Stomach (tissue), 19 donors: ENCODE data around the gene SGO1. TPM values are rescaled to one million over a fixed set of nuclear protein-coding genes. Genes with fewer than 3 reads are reported as not detected.

ENCODE experiments used
- DNase-seq, 2 donors: peaks; one replicate each; pipeline versions ENCODE4 v3.0.0 to v3.0.0-alpha.2; 2013 to 2019
- H3K27ac ChIP-seq, 5 donors: fragments of 200-600 bp in 4 of 5; sonication (generic) in 4 of 5; one replicate each; pipeline ENCODE4 v1.5.1; 2013 to 2019; ENCODE audit warnings: mild to moderate bottlenecking in 1 of 5, moderate library complexity in 1 of 5
- H3K27me3 ChIP-seq, 3 donors: fragments of 200-600 bp; sonication (generic); one replicate each; pipeline ENCODE4 v1.5.1; 2017 to 2019; ENCODE audit warnings: mixed run types in 1 of 3
- H3K36me3 ChIP-seq, 4 donors: fragments of 200-600 bp; sonication (generic); 1 replicate in 3 of 4; 2 replicates in 1 of 4; pipeline ENCODE4 v1.5.1; 2016 to 2019
- H3K4me1 ChIP-seq, 4 donors: fragments of 200-600 bp; sonication (generic); one replicate each; pipeline ENCODE4 v1.5.1; 2016 to 2019
- H3K4me3 ChIP-seq, 4 donors: fragments of 200-600 bp; sonication (generic) in 3 of 4; one replicate each; pipeline ENCODE4 v1.5.1; 2016 to 2019; ENCODE audit warnings: mild to moderate bottlenecking in 1 of 4
- H3K9me3 ChIP-seq, 4 donors: fragments of 200-600 bp; sonication (generic); one replicate each; pipeline ENCODE4 v1.5.1; 2016 to 2019
- EP300 ChIP-seq: sonication (generic); formaldehyde crosslinking; IDR thresholded peaks from one replicate; pipeline ENCODE4 v1.6.1; 2017; ENCODE audit warnings: antibody characterized with exemption
- POLR2A ChIP-seq, 4 donors: fragments of 450-650 bp; IDR thresholded peaks; one replicate each; pipeline ENCODE4 v1.6.1; 2016; ENCODE audit warnings: antibody characterized with exemption in 4 of 4, control low read depth in 2 of 4, mild to moderate bottlenecking in 1 of 4, moderate library complexity in 1 of 4
- POLR2AphosphoS5 ChIP-seq, 3 donors: sonication (generic); formaldehyde crosslinking; IDR thresholded peaks; one replicate each; pipeline ENCODE4 v1.6.1; 2016; ENCODE audit warnings: antibody characterized with exemption in 3 of 3
- WGBS, 5 donors: extraction: QIAGEN DNeasy Blood & Tissue Kit in 3 of 5; methylation state at CpG; one replicate each; pipeline versions ENCODE4 v1.1.5 to v1.1.7; 2013 to 2018; 5-methylcytosine and 5-hydroxymethylcytosine counted together
- intact Hi-C: fragments of 100-400 bp; cut with DNase I; formaldehyde crosslinking; loops from one replicate; pipeline ENCODE4 v1.15.1; 2023; ENCODE audit warnings: low total_unique reads
- long read RNA-seq, 10 donors: transcript quantifications; one replicate each; lab custom pipeline, GENCODE V29; 2026
- polyA plus RNA-seq, 3 donors: library from polyadenylated mRNA; stranded (reverse); fragments of 200-250 nt; gene quantifications; one replicate each; pipeline ENCODE4 v1.2.3, GENCODE V29; 2013
- total RNA-seq, 5 donors: library from RNA; depleted of rRNA; stranded (reverse); fragments of >200 nt; gene quantifications; one replicate each; pipeline versions ENCODE4 v1.1.0 to v1.2.3, GENCODE V29; 2014 to 2016
- TF ChIP-seq, protein P1 (sequence below), 7 experiments: fragments of 450-650 bp in 4 of 7; fragments of 200-600 bp in 3 of 7; sonication (generic) in 3 of 7; IDR thresholded peaks; one replicate each; pipeline ENCODE4 v1.5.1; 2016 to 2019; ENCODE audit warnings: antibody characterized with exemption in 7 of 7, control low read depth in 2 of 7, mild to moderate bottlenecking in 1 of 7
- donor health status: healthy with polysubstance abuse.
- donor health status: Bipolar disorder and iron deficiency.
- donor health status: healthy.

The SGO1 gene
- total RNA-seq (1 to 10 TPM in 4 of 5 donors, under 1 TPM in 1; 0.45 to 5.0 (median 3.5) TPM), polyA plus RNA-seq (1 to 10 TPM in 2 of 3 donors, under 1 TPM in 1; 0.76 to 1.8 (median 1.1) TPM)
- long read RNA-seq, donor 1, result 0 reads
- long read RNA-seq, donor 2, result 0 reads
- long read RNA-seq, donor 3, result 0 reads
- long read RNA-seq, donor 4, result 0 reads
- long read RNA-seq, donor 5, result 0 reads
- long read RNA-seq, donor 6, result 0 reads
- long read RNA-seq, donor 7, result 0 reads
- long read RNA-seq, donor 8, result 0 reads
- long read RNA-seq, donor 9, result 0 reads
- long read RNA-seq, donor 10, result 0 reads

DNA sequence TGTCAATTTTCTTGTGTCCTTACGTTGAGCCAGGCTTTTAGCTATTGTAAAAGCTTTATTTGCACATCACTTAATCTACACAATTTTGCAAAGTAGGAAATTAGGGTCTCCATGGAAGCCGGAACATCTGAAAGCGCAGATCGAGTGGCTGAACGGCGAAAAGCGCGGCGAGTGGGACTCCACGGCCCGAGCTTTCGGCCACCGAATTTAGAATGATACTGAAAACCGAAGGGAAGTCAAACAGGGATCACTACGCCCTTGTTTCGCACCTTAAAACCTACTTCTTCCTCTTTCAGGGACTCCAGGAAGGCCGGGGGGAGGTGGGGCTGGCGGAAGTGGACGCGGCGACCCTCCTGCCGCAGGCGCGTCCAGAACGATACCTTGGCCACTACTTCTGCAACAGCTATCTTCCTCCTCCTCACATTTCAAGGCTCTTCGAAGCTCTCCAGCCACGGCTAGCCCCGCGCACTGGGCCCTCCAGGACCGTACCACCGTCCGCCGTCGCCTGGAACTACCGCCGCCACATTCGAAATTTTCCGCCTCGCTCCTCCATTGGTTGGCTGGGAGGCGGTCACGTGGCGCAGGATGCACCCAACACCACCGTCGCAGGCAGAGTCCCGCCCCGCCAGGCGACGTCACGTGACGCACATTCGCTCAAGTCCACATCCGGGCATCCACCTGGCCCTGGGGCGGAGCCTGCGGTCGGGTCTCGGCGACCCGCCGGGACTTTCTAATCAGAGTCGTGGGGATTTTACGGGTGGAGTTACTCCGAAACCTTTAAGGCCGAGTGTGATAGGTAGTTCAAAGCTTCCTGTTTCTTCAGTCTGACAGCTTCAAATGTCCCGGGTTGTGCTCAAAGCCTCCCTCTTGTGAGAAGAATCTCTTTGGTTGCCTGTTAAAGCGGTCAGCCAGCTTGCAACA is at the start of gene SGO1:
Gene SGO1, minus strand, starts transcription at position 528 of the 921 bp plus-strand sequence. CDS start 2,179 bp downstream, outside the sequence.
- intact Hi-C loops, result no loop called here
- Histone ChIP-seq H3K27ac (peak within 1 kb of the TSS; percentile 89 to 97 (median 93)), H3K4me1 (peaks cover 0 to 21% (median 17%) of the 10 kb centered on the region in 4 donors), H3K9me3 (no peaks in the 10 kb centered on the region), H3K36me3 (no peaks in the 10 kb centered on the region), H3K27me3 (no peaks in the 10 kb centered on the region), H3K4me3 (peak within 1 kb of the TSS; percentile 57 to 88 (median 72))
- TF ChIP-seq POLR2AphosphoS5 (IDR thresholded peaks at IDR 0.05), result peak; percentile 85 to 96 (median 92)
- no peak for TF ChIP-seq EP300
- peak in 1 of 4 donors; percentile 53 for TF ChIP-seq POLR2A (IDR thresholded peaks at IDR 0.05)
- TF ChIP-seq, protein P1, sequence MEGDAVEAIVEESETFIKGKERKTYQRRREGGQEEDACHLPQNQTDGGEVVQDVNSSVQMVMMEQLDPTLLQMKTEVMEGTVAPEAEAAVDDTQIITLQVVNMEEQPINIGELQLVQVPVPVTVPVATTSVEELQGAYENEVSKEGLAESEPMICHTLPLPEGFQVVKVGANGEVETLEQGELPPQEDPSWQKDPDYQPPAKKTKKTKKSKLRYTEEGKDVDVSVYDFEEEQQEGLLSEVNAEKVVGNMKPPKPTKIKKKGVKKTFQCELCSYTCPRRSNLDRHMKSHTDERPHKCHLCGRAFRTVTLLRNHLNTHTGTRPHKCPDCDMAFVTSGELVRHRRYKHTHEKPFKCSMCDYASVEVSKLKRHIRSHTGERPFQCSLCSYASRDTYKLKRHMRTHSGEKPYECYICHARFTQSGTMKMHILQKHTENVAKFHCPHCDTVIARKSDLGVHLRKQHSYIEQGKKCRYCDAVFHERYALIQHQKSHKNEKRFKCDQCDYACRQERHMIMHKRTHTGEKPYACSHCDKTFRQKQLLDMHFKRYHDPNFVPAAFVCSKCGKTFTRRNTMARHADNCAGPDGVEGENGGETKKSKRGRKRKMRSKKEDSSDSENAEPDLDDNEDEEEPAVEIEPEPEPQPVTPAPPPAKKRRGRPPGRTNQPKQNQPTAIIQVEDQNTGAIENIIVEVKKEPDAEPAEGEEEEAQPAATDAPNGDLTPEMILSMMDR (IDR thresholded peaks at IDR 0.05), result peak in 1 of 7 experiments; percentile 6
- WGBS, 5 donors, result 0 to 1% (median 0%) methylated on average over 45 to 65 of the region's 65 CpGs
- peak; percentile 100 for DNase-seq

DNA sequence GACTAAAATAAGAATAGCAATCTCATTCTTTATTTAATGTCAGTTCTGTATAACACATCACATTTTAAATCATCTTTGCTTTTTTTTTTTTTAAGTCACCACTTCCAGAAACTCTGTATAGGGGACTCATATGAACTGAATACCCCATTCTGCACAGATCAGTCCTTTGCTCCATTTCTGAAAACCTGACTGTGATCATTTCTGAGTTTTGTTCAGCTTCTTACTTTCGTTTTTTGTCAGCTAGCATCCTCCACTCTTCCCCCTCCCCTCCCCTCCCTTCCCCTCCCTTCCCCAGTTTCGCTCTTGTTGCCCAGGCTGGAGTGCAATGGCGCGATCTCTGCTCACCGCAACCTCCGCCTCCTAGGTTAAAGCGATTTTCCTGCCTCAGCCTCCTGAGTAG is 49.8 kb upstream of the SGO1 start:
- Histone ChIP-seq H3K4me1 (peaks cover 0 to 12% (median 0%) of the 10 kb centered on the region in 4 donors), H3K4me3 (no peak overlapping the region), H3K27ac (peak overlapping the region; percentile 42 to 91 (median 63)), H3K27me3 (no peaks in the 10 kb centered on the region), H3K36me3 (no peaks in the 10 kb centered on the region), H3K9me3 (no peaks in the 10 kb centered on the region)
- 92 to 95% (median 94%) methylated on average over 7 of the region's 7 CpGs for WGBS, 5 donors
- intact Hi-C loops, result no loop called here
- no peak for TF ChIP-seq EP300
- TF ChIP-seq, protein P1 (IDR thresholded peaks at IDR 0.05), result no peak
- TF ChIP-seq POLR2AphosphoS5 (IDR thresholded peaks at IDR 0.05), result no peak
- no peak for TF ChIP-seq POLR2A (IDR thresholded peaks at IDR 0.05)
- DNase-seq, result no peak

DNA sequence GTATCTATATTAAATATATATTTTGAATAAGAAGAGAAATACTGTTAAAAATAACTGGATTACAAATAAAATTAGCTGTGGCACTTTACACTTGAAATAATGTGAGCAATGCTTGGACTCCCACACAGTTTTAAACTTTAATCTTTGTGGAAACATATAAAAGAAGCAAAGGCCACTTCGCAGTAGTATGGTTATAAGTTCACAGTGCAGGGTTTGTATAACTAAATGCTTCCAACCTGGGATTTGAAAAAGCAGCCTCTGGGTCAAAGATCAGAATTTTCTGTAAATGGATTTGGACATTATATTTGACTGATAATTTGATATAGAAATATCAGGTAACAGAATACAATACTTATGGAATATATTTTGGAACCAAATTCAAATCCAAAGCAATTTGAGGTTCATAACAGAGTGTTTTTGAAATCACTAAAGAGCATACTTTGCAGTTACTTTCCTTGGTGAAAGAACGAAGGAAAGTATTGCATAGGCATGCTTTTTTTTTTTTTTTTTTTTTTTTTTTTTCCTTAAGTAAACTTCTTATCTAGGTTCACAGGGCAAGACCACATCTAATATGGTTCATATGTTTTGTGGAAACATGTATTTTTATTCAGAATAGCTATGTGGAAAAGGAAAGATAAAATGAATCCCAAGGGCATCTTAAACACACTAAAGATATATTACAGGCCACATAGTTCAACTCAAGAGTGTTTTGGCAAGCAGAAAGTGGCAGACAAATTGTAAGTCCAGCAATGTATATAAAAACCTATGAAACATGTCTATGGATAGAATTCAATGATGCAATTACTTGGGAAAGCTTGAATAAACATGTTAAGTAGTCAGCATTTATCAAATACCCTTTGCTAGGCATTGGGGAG is 47.1 kb upstream of the SGO1 start:
- H3K27ac ChIP-seq, result peak overlapping the region in 1 of 5 donors; percentile 38
- no peaks in the 10 kb centered on the region for H3K27me3 ChIP-seq
- peak in 1 of 2 donors; percentile 35 for DNase-seq
- TF ChIP-seq POLR2AphosphoS5 (IDR thresholded peaks at IDR 0.05), result no peak
- TF ChIP-seq EP300, result no peak
- TF ChIP-seq, protein P1 (IDR thresholded peaks at IDR 0.05), result no peak
- no peak for TF ChIP-seq POLR2A (IDR thresholded peaks at IDR 0.05)
- H3K4me3 ChIP-seq, result no peak overlapping the region
- H3K4me1 ChIP-seq, result peaks cover 0 to 12% (median 0%) of the 10 kb centered on the region in 4 donors
- no peaks in the 10 kb centered on the region for H3K9me3 ChIP-seq
- WGBS, 5 donors, result 30 to 54% (median 37%) methylated on average over 2 of the region's 2 CpGs
- no peaks in the 10 kb centered on the region for H3K36me3 ChIP-seq
- intact Hi-C loops, result no loop called here
